Mesothelial cell of epicardium (in vitro differentiated cells): ENCODE measurements around the gene SCD5. TPM values are rescaled to one million over a fixed set of nuclear protein-coding genes. Genes with fewer than 3 reads are reported as not detected.

Experiments
- DNase-seq, 2 experiments: peaks; one replicate each; pipeline ENCODE4 v3.0.0; 2021; ENCODE audit warnings: low spot score in 2 of 2; ENCODE audit not compliant: unreplicated experiment in 2 of 2
- H3K27ac Mint-ChIP-seq: 2 replicates; pipeline ENCODE4 v1.8.0; 2021; ENCODE audit warnings: mixed read lengths
- H3K27me3 Mint-ChIP-seq: 2 replicates; pipeline ENCODE4 v1.8.0; 2021; ENCODE audit warnings: low read depth, mixed read lengths
- H3K36me3 Mint-ChIP-seq: 2 replicates; pipeline ENCODE4 v1.8.0; 2021; ENCODE audit warnings: mixed read lengths
- H3K4me1 Mint-ChIP-seq: 2 replicates; pipeline ENCODE4 v1.8.0; 2021; ENCODE audit warnings: mixed read lengths
- H3K4me3 Mint-ChIP-seq: 2 replicates; pipeline ENCODE4 v1.8.0; 2021; ENCODE audit warnings: mild to moderate bottlenecking, moderate library complexity, mixed read lengths
- H3K9me3 Mint-ChIP-seq: 2 replicates; pipeline ENCODE4 v1.8.0; 2021; ENCODE audit warnings: mixed read lengths
- total RNA-seq: library from RNA; stranded (reverse); gene quantifications from 3 replicates; pipeline ENCODE4 v1.2.1, GENCODE V29; 2021
- TF ChIP-seq, protein P1 (sequence below): fragments of 200-600 bp; sonication (generic); IDR thresholded peaks from one replicate; pipeline ENCODE4 v1.5.0; 2021; ENCODE audit warnings: antibody characterized with exemption; ENCODE audit not compliant: unreplicated experiment

The SCD5 gene
- total RNA-seq, 1 donor from 2014 or later = 27.2 TPM

- TF ChIP-seq, protein P1, sequence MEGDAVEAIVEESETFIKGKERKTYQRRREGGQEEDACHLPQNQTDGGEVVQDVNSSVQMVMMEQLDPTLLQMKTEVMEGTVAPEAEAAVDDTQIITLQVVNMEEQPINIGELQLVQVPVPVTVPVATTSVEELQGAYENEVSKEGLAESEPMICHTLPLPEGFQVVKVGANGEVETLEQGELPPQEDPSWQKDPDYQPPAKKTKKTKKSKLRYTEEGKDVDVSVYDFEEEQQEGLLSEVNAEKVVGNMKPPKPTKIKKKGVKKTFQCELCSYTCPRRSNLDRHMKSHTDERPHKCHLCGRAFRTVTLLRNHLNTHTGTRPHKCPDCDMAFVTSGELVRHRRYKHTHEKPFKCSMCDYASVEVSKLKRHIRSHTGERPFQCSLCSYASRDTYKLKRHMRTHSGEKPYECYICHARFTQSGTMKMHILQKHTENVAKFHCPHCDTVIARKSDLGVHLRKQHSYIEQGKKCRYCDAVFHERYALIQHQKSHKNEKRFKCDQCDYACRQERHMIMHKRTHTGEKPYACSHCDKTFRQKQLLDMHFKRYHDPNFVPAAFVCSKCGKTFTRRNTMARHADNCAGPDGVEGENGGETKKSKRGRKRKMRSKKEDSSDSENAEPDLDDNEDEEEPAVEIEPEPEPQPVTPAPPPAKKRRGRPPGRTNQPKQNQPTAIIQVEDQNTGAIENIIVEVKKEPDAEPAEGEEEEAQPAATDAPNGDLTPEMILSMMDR = no peak
- Mint-ChIP-seq H3K27ac (no peak overlapping the region), H3K9me3 (no peaks in the 10 kb centered on the region), H3K4me3 (no peak overlapping the region), H3K27me3 (peaks cover 5% of the 10 kb centered on the region), H3K4me1 (peaks cover 15% of the 10 kb centered on the region), H3K36me3 (no peaks in the 10 kb centered on the region)
- no peak for DNase-seq
These were observed 180.4 kb downstream of the SCD5 start for GRCh38 chr4:82618103-82618720.

DNA sequence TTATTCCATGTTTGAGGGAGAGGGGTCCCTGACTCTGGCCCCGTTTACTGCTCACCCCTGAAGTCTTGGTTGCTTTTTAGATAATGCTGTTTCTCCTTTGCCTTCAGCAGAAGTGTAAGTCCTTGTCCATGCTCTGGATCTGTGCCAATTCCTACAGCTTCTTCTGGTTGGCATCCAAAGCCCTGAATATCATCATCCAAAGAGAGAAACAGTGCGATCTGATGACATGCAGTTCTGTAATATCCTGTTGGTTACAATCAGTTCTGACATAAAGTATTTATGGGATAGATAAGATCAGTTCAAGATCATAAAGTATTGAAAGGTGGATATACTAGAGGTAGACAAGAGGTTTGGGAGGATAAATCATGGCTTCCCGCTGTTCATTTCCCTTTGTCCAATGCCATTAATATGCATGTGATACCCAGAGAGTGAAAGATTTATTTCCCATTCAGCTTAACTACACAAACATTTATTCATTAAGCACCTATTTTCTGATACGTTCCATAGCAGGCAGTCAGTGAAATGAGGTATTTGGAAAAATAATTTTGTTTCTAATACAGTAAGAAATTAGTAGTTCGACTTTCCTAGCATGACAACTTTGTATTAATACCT lies 183.7 kb downstream of the SCD5 start:
- no peaks in the 10 kb centered on the region for H3K9me3 Mint-ChIP-seq
- no peak for DNase-seq
- H3K36me3 Mint-ChIP-seq = no peaks in the 10 kb centered on the region
- peaks cover 2% of the 10 kb centered on the region for H3K4me1 Mint-ChIP-seq
- H3K4me3 Mint-ChIP-seq = no peak overlapping the region
- H3K27me3 Mint-ChIP-seq = peaks cover 5% of the 10 kb centered on the region
- H3K27ac Mint-ChIP-seq = no peak overlapping the region
- TF ChIP-seq, protein P1 = no peak

DNA sequence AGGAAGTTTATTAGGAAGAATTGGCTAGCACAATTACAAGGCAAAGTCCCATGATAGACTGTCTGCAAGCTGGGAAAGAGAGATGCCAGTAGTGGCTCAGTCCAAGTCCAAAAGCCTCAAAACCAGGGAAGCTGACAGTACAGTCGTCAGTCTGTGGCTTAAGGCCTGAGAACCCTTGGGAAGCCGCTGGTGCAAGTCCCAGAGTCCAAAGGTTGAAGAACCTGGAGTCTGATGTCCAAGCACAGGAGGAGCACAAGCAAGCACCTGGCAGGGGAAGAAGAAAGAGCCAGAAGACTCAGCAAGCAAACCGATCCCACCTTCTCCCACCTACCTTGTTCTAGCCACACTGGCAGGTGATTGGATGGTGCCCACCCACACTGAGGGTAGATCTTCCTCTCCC lies 185.5 kb downstream of the SCD5 start:
- Mint-ChIP-seq H3K9me3 (no peaks in the 10 kb centered on the region), H3K36me3 (no peaks in the 10 kb centered on the region), H3K27me3 (peaks cover 5% of the 10 kb centered on the region), H3K27ac (no peak overlapping the region), H3K4me3 (no peak overlapping the region), H3K4me1 (no peaks in the 10 kb centered on the region)
- TF ChIP-seq, protein P1 = no peak
- DNase-seq = no peak

DNA sequence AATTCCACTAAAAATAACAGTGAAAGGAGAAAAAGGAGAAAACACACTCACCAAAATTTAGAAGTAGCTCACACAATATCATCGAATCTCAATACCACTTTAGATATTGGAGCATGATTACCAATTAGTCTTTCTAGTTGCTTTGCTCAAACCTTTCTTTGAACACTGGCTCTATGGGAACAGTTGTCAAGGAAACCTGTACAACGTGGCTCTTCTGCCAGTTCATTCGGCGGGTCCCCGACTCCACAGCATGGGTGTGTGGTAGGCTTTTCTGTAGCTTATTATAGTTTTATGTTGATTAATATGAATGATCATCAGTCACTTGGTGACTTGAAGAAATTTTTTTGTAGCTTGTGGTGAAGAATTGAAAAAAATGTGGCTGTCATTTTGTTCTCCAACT lies 186.6 kb downstream of the SCD5 start:
- DNase-seq = no peak
- peaks cover 5% of the 10 kb centered on the region for H3K27me3 Mint-ChIP-seq
- H3K9me3 Mint-ChIP-seq = no peaks in the 10 kb centered on the region
- H3K36me3 Mint-ChIP-seq = no peaks in the 10 kb centered on the region
- H3K4me1 Mint-ChIP-seq = no peaks in the 10 kb centered on the region
- TF ChIP-seq, protein P1 = no peak
- no peak overlapping the region for H3K27ac Mint-ChIP-seq
- no peak overlapping the region for H3K4me3 Mint-ChIP-seq

DNA sequence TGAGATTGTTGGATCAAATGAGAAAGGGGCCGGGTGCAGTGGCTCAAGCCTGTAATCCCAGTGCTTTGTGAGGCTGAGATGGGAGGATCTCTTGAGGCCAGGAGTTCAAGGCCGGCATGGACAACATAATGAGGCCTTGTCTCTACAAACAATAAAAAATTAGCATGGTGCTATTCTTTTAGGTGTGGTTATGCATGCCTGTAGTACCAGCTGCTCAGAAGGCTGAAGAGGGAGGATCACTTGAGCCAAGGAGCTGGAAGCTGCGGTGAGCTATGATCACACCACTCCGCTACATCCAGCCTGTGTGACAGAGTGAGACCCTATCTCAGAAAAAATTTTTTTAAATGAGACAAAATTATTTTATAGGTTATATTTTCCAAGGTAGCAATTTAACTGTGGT lies 187.1 kb downstream of the SCD5 start:
- no peaks in the 10 kb centered on the region for H3K4me1 Mint-ChIP-seq
- no peak overlapping the region for H3K27ac Mint-ChIP-seq
- TF ChIP-seq, protein P1 = no peak
- H3K27me3 Mint-ChIP-seq = peaks cover 5% of the 10 kb centered on the region
- H3K4me3 Mint-ChIP-seq = no peak overlapping the region
- H3K36me3 Mint-ChIP-seq = no peaks in the 10 kb centered on the region
- H3K9me3 Mint-ChIP-seq = no peaks in the 10 kb centered on the region
- DNase-seq = no peak
